Measurements from ENCODE around the gene ARHGEF1.
"Not testable (repeated sequence)": the region's sequence is repeated elsewhere in the genome, so short reads cannot be mapped to it uniquely, and the experiment has no call there.

Gene ARHGEF1

DNA sequence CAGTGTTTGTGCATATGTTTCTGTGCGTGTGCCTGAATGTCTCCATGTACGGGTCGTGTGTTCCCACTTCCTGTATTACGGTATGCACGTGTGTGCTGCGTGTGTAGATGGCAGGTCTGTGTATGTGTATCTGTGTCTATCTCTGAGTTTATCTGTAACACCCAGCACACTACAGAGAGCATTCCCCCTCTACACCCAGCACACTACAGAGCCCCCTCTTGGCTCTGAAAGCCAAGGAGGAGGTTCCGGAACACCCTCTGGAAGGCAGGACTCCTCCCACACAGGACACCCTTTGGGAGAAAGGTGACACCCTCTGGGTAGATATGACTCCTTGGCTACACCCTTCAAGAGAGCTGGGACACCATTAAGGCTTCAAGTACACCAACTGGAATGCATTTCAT is 47.3 kb downstream of the ARHGEF1 start:
- DNase-seq (ENCODE audit: low read depth in 2 of 2, low spot score in 1 of 2), result no peak

DNA sequence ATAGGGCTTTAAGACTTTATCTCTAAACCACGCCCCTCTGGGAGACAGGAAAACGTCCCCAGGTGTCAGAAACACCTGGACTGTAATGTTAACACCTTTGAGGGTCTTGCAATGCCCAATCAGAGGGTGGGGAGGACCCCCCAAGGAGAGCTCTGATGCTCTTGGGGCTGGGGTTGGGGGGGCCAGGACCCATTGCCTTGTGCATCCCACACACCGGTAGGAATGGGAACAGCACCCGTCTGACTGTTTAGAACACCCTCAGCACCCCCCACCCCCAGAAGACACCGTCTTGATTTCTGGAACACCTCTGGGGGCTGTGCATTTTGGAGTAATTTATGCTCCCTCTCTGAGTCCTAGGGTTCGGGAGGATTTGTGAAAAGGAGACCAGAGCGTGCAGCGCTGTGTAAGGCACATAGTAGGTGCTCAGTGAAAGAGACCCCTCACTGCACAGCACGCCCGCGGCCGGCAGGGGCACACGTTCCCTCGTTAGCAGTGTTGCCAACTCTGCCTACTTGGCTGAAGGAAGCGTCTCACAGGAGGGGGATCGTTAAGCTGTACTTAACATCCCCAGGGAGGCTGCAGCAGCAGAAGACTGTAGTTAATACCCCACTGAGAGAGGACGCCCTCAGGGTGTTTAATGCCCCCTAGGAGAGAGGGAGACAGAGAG is 48.1 kb downstream of the ARHGEF1 start:
- no peak for DNase-seq (ENCODE audit: low read depth in 2 of 2, low spot score in 1 of 2)

DNA sequence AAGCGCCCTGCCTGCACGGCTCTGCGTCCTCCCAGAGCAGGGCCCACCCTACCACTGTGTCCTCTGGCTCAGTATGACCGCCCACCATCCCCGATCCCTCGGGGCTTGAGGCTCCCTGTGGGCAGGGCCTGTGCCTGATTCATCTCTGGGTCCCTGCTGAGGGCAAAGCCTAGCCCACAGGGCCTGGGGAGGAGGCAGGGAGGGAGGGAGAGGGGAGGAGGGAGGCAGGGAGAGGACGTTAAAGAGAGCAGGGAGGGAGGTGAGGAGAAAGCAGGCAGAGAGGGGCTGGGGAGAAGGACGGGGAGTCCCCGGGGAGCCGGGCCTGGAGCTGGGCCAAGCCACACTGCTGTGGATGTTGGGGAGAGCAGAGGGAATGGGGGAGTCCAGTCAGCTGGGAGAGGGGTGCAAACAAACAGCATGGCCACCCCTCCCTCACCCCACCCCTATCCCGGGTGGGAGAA is 49.3 kb downstream of the ARHGEF1 start:
- DNase-seq (ENCODE audit: low read depth in 2 of 2, low spot score in 1 of 2), result no peak

DNA sequence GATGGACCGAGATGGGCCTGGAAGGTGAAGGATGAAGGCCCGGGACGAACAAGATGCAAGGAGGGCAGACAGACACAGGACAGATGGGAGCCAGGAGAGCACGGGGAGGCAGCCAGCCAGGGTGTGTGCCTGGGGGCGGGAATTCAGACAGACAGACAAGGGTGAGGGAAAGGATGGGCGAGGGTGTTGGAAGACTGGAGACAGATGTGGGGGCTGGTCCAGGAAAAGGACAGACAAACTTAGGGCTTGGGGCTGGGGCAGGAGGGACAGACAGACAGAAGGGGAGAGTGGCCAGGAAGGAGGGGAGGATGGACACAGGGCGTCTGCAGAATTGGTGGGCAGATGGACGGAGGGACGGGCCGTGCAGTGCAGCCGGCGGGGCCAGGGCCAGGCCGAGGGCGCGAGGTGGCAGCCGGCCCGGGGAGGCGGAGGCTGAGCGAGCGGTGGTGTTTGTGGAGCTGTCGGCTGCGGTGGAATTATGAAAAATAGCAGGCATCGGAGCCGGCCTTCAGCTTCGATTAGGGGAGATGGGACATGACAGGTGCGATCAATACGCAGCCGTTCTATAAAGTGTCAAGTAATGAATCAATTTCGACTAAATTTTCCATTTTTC is 49.8 kb downstream of the ARHGEF1 start:
- no peak for DNase-seq (ENCODE audit: low read depth in 2 of 2, low spot score in 1 of 2)

DNA sequence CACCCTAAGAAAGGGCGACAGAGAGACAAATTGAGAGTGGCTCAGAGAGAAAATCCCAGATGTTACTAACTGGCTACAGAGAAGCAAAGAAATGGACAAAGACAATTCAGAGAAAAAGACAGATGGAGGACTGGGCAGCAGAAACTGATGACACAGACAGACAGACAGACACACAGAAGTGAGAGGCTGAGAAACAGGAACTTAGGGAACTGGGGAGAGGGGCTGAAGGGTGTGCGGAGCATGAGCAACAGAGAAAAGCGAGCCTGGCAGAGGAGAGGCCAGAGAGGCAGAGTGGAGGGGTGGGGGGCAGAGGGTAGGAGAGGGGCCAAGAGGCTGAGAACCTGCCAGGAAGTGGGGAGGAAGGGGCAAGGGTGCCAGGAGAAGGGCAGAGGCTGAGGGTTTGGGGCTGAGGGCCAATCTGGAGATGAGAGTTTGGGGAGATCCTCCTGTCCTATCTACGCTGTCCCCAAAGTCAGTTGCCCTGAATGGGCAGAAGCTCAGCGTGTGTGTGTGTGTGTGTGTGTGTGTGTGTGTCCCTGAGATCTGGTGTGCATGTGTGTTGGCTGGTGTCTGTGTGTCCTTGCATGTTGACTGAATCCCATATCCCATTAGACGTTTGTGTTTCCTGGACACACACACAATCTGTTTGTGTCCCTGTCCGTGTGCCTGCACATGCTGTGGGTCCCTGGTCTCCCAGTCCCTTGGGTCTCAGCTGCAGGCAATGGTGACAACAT is 50.9 kb downstream of the ARHGEF1 start:
- no peak for DNase-seq (ENCODE audit: low read depth in 2 of 2, low spot score in 1 of 2)

DNA sequence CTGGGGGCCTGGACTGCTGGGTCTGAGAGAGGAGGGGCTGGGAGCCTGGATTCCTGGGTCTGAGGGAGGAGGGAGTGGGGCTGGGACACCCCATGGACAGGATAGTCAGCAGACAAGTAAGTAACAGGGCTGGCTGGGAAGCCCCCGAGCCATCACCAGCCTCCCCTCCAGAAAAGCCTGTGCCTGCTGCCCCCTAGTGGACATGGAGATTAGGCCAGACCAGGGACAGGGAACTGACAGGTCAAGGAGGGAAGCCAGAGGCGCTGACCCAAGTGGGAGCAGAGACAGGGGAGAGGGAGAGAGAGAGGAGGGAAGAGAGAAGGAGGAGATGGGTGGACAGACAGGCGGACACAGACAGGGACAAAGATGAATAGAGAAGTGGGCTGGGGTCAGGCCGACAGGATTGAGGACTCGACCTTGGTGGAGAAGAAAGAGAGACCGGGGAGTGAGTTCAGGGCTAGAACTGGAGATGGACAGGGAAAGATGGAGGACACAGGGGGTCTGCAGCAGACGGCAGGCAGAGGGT is 51.9 kb downstream of the ARHGEF1 start:
- DNase-seq (ENCODE audit: low read depth in 2 of 2, low spot score in 1 of 2), result peak; percentile 61 to 62

DNA sequence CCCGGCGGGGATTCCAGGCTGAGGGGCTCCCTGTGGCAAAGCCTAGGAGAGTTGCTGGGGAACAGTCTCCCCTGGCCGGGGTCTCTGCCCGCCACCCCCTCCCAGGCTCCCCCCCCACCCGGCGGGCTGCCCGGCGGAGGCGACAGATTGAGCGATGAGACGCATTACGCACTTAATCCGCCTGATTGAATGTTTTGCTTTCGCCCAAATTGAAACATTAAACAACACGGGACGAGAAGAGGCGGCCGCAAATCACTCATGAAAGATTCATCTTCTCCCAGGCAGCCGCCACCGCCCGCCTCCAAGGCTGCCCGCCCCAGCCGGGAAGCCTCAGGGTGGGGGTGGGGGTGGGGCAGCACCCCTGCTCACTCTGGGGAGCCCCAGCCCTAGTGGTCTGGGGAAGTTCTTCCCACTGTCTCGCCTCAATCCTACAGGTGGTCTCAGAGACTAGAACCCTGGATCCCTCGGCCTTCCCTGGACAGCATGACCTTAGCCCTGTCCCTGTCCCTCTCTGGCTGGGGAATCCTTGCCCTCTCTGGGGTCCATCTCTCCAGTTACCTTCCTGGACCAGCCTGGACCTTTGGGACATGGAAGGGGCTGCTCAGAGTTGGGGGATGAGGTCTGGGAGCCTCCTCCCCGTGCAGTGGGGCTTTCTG is 52.9 kb downstream of the ARHGEF1 start:
- DNase-seq (ENCODE audit: low read depth in 2 of 2, low spot score in 1 of 2), result no peak

DNA sequence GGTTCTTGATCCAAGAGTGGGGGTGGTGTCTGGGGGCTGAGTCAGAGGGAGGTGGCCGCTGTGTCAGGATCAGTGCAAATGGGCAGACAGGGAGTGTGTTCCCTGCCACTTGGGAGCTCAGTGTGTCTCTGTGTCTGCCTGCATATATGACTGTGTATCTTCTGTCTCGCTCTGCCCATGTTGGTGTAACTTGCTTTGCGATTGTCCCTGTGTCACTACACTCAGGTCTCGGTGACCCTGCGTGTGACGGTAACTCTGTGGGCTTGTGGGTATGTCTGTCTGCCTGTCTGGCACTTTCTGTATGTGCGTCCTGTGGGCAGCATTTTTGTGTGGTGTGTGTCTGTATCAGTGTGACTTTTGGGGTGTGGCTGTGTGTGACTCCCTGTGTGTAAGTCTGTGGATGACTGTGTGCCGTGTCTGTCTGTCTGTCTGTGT is 53.4 kb downstream of the ARHGEF1 start:
- no peak for DNase-seq (ENCODE audit: low read depth in 2 of 2, low spot score in 1 of 2)

DNA sequence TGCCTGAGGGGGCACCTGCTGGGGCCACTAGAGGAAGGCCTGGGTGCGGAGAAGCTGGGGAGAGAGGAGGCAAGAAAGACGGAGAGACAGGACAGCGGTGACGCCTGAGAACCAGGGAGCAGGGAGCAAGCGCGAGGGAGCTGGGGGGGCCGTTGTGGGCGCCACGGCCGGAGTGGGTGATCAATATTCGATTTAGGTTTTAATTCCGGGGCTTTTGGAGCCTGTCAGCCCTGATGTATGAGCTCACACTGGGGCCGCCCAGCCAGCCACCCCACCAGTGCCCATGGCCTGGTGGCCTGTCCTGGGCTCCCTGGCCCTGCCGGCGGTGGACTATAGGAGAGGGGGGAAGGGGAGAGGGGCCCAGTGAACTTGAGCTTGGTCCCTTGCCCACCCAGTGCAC is 54.0 kb downstream of the ARHGEF1 start:
- DNase-seq (ENCODE audit: low read depth in 2 of 2, low spot score in 1 of 2), result no peak

DNA sequence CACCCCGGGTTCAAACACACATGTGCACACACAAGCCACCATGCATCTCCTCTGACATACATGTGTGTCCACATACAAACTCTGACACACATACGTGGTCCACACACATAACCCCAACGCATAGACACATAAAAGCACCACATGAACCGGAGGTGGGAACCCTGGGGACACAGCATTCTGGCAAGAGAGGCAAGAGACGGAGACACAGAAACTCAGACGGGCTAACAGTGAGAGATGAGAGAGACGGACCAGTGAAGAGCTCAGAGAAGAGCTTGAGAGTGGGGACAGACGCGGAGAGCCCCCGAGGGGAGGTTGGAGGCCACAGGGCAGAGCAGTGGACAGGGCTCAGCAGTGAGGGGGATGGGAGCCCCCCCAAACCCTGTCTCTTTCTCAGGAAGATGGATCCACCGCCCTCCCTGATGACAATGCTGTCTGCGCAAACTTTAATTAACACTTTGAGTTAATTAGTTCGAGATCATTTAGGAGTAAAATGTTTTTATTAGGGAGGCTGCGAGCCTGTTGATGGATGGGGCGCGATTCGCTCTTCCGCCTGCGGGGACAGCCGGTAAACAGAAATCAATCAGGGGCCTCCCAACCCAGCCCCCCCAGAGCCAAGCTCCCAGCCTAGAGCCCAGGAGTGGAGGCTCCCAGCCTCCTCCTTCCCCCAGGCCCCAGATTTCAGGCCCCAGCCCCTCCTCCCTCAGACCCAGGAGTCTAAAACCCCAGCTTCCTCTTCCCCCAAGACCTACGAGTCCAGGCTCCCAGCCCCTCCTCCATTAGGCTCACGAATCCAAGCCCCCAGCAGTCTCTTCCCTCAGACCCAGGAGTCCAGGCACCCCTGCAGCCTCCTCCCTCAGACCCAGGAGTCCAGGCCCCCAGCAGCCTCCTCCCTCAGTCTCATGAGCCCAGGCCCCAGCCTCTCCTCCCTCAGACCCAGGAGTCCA is 54.8 kb downstream of the ARHGEF1 start:
- no peak for DNase-seq (ENCODE audit: low read depth in 2 of 2, low spot score in 1 of 2)

DNA sequence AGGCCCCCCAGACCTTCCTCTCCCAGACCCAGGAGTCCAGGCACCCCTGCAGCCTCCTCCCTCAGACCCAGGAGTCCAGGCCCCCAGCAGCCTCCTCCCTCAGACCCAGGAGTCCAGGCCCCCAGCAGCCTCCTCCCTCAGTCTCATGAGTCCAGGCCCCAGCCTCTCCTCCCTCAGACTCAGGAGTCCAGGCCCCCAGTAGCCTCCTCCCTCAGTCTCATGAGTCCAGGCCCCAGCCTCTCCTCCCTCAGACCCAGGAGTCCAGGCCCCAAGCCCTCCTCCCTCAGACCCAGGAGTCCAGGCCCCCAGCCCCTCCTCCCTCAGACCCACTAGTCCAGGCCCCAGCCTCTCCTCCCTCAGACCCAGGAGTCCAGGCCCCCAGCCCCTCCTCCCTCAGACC is 56.2 kb downstream of the ARHGEF1 start:
- DNase-seq (ENCODE audit: low read depth in 2 of 2, low spot score in 1 of 2), result not testable (repeated sequence)

DNA sequence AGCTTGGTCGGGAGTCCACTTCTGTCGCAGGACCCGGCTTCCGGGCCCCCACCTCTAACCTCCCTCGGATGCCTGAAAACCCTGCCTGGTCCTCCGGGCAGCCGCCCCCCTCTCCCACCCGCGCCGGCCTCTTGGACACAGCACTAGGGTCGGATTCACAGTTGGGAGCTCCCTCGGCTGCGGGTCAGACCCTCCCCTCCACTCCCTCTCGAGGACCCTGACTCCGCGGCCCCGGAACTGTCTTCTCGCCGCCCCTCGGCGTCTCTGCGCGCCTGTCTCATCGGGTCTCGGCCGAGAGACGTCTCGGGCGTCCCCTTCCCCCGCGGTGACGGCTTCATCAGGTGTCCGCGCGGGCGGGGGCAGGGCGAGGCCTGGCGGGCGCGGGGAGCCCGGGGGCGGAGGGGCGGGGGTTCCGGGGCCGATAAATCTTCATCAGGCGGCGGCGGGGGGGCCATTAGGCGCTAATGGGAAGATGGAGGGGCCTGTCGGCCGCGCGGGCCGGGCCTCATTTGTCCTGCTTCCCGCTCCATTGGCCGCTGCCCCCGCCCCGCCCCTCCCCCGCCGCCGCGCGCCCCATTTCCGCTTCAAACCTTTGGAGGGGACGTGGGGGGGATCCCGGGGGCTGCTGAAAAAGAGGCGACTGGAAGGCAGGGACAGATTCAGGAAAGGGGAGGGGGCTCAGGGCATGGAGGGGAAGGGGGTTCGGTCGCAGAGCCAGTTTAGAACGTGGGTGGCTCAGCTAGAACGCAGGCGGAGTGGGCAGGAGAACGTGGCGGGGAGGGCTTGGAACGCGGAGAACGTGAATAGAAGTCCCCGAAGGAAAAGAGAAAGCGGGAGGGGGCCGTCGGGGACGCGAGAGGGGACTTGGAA is 57.1 kb downstream of the ARHGEF1 start:
- DNase-seq (ENCODE audit: low read depth in 2 of 2, low spot score in 1 of 2), result no peak

DNA sequence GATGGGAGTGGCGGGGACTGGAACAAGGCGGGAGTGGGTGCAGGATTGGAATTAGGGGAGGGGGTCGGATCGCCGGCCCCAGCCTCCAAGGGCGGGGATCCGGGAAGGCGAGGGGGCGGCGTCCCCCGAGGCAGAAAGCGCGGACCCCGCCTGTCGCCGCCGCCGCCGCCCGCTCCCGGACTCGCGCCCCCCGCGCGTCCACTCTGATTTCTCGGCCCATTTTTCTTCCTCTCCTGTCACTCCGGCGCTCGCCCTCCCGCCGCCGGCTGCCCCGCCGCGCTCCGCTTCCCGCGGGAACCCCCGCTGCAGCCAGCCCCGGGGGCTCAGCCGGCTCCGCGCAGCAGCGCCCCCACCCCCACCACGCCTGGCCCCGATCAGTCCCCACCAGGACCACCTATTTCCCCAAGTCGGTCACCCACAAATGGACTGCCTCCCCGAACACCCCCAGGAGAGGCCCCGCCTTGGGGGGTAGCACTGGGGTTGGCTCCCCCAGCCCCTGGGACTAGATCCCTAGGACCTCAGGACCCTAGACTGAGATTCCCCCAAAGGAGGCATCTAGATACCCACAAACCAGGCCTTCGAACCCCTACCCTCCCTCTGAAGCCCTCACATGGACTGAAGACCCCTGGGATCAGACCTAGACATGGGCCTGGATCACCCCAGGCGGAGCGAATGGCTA is 57.9 kb downstream of the ARHGEF1 start:
- DNase-seq (ENCODE audit: low read depth in 2 of 2, low spot score in 1 of 2), result no peak

DNA sequence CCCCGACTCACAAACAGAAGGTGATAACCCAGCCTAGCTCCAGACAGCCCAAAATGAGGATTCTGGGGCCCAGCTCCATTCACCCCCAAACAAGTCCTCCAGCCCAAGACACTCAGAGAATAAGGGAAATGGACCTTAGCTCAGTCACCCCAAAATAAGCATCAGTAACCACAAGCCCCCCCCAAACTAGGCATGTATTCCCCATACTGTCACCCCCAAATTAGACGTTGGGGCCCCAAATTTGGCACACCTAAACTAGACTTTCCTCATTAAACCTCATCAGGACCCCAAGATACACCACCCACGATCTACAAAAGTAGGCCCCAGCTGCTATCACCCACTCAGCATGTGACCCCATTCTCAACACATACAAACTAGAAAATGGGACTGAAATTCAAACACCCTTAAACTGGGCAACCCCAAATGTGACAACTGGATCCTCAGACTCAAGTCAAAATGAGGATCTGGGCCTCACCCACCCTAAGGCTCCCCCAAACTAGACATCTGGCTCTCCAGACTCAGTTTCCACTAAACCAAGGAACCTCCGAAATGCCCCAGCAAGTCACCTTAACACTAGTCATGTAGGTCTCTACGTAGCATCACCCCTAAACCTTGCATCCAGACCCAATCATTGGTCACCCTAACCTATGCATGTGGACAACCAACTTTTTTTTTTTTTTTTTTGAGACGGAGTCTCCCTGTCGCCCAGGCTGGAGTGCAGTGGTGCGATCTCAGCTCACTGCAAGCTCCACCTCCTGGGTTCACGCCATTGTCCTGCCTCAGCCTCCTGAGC is 58.6 kb downstream of the ARHGEF1 start:
- DNase-seq (ENCODE audit: low read depth in 2 of 2, low spot score in 1 of 2), result no peak

DNA sequence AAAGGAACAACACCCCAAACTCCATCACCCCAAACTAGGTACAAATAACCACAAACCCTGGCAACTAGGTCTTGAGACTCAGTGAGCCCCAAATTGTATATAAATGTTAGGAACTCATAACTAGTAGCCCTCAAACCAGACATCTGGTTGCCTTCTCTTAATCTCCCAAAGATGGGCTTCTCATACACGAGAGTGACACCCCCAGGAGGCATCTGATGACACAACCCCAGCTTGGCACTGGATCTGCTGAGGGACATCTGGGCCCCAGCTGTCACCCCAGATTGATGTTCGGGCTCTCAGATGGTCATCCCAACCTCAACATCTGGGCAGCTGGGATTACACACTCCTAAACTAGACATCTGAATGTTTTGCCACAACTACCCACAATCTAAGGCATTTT is 61.4 kb downstream of the ARHGEF1 start:
- no peak for DNase-seq (ENCODE audit: low read depth in 2 of 2, low spot score in 1 of 2)

DNA sequence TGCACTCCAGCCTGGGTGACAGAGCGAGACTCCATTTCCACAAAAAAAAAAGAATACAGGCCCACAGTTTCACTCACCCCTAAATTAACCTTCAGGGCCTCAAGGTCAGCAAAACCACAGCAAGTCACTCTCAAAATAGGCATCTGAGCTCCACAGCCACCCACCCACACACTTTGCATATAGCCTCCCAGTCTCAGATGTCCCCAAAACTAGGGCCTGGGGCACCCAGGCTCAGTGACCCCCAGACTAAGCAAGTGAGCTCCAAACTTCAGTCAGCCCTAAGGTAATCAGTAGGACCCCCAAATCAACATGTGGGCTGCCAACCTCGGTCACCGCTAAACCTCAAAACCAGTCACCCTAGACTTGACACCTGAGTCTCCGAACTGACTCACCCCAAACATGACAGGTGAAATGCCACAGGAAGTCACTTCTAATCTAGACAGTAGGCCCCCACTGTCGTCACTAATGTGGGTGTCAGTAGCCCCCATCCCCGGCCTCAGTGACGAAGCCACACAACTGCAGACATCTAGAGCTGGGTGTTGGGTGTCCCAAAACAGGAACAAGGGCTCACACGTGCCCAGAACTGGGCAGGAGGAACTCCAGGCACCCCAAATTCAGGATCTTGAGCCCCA is 62.3 kb downstream of the ARHGEF1 start:
- DNase-seq (ENCODE audit: low read depth in 2 of 2, low spot score in 1 of 2), result peak; percentile 68 to 77

DNA sequence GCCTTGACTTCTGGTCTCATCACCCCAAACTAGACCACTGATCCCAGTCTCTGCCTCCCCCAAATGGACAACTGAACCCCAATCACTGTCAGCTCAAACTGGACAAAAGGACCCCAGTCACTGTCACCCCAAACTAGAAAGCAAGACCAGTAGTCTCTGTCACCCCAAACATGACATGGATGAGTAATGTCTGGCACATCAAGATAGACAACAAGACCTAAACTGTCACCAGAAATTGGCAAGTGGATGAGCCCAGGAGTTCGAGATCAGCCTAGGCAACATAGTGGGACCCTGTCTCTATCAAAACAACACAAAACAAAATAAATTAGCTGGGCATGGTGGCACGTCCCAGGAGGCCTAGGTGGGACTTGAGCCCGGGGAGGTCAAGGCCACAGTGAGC is 64.1 kb downstream of the ARHGEF1 start:
- DNase-seq (ENCODE audit: low read depth in 2 of 2, low spot score in 1 of 2), result no peak

All from stimulated activated CD8-positive, alpha-beta memory T cell treated with anti-CD3 and anti-CD28 coated beads, Interleukin-4, amount 100 ng/mL, for 1 hour (primary cell).